HepG2 (cell line): ENCODE measurements around the gene MRPL43. TPM values are rescaled to one million over a fixed set of nuclear protein-coding genes. Genes with fewer than 3 reads are reported as not detected.

Experiments
- CCAR2 ChIP-seq: fragments of 200-400 bp; formaldehyde crosslinking; optimal IDR thresholded peaks from 2 replicates; pipeline ENCODE3; 2018; ENCODE audit warnings: low read depth, mild to moderate bottlenecking, low read length, moderate library complexity
- KLF12 ChIP-seq: sonication (generic); formaldehyde crosslinking; IDR thresholded peaks from 2 replicates; pipeline ENCODE4 v1.4.0; 2020; ENCODE audit warnings: missing genetic modification reagents, borderline replicate concordance
- RBAK ChIP-seq: sonication (generic); formaldehyde crosslinking; IDR thresholded peaks from 2 replicates; pipeline ENCODE4 v1.5.1; 2020; ENCODE audit warnings: mild to moderate bottlenecking, missing genetic modification reagents
- SRSF1 ChIP-seq: fragments of 200-400 bp; formaldehyde crosslinking; optimal IDR thresholded peaks from 2 replicates; pipeline ENCODE3; 2017; ENCODE audit warnings: mild to moderate bottlenecking, low read depth, low read length, moderate library complexity
- SRSF9 ChIP-seq: fragments of 200-400 bp; formaldehyde crosslinking; IDR thresholded peaks from 2 replicates; pipeline ENCODE4 v1.6.1; 2018; ENCODE audit warnings: borderline replicate concordance, mild to moderate bottlenecking, low read depth, low read length; ENCODE audit not compliant: insufficient read depth, poor library complexity, severe bottlenecking
- ZFAT ChIP-seq: sonication (generic); formaldehyde crosslinking; conservative IDR thresholded peaks from 2 replicates; pipeline ENCODE4 v1.8.1; 2023; ENCODE audit warnings: missing genetic modification reagents, inconsistent platforms
- ZFP37 ChIP-seq: sonication (generic); formaldehyde crosslinking; IDR thresholded peaks from 2 replicates; pipeline ENCODE4 v1.4.0; 2020; ENCODE audit warnings: missing genetic modification reagents, borderline replicate concordance
- ZNF44 ChIP-seq: sonication (generic); formaldehyde crosslinking; IDR thresholded peaks from 2 replicates; pipeline ENCODE4 v1.5.1; 2020; ENCODE audit warnings: mild to moderate bottlenecking, missing genetic modification reagents
- ZNF563 ChIP-seq: sonication (generic); formaldehyde crosslinking; IDR thresholded peaks from 2 replicates; pipeline ENCODE4 v1.8.0; 2022; ENCODE audit warnings: mild to moderate bottlenecking, moderate library complexity, missing genetic modification reagents
- polyA plus RNA-seq, 8 experiments: library from polyadenylated mRNA; depleted of rRNA in 3 of 8; stranded (reverse) in 7 of 8; unstranded in 1 of 8; fragments of >200 nt; fragmentation: Illumina TruSeq in 4 of 8; extraction: Trizol in 4 of 8; gene quantifications; 2 replicates each; pipeline versions ENCODE4 v1.2.1 to v1.2.3, GENCODE V29; 2011 to 2016; ENCODE audit warnings: low read depth in 4 of 8, missing spikeins in 1 of 8, mixed read lengths in 1 of 8; ENCODE audit not compliant: insufficient read depth in 1 of 8
- total RNA-seq, 5 experiments: library from RNA; depleted of rRNA; stranded (reverse); fragments of >200 nt; fragmentation: Illumina TruSeq; extraction: Trizol; gene quantifications; 2 replicates each; pipeline ENCODE4 v1.2.3, GENCODE V29; 2016; ENCODE audit warnings: low read depth in 1 of 5
- TF ChIP-seq, protein P1 (sequence below): sonication (generic); formaldehyde crosslinking; IDR thresholded peaks from 2 replicates; pipeline ENCODE4 v1.4.0; 2020; ENCODE audit warnings: missing genetic modification reagents, borderline replicate concordance

MRPL43 gene
- total and polyA plus RNA-seq, 2 of the 13 experiments (the other 11 are each of a cell fraction or from before 2014, with no cell fraction given) = 71.0 to 73.7 TPM

DNA sequence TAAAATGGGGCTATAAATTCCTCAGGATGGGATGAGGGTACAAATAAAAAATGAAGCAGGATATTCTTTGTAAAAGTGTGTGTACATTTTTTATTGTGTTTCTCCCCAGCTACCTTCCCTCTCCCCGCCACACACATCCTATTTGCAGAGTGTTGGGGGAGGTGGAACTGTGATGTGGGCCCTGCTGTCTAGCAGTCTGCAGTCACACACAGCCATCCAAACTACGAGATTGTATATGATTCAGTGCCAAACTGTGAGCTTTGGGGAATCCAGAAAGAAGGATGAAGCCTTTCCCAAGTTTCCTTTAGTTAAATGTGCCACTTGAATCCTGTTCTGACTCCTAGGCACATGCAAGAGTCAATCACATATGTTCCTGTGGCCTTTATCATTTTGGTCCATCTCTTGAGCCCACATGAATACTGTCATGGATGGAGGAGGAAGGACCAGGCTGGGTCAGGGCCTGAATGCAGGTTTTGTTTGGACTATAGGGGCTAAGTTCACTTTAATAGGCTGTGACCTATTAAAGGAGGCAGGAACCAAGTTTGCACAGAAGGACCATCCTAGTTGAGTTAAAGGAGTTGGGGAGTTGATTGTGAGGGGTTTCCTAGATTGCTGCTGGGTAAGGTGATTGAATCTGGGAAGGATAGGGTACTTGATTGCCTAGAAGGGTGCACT is 19.1 kb downstream of the MRPL43 start (continued):
- TF ChIP-seq, protein P1, sequence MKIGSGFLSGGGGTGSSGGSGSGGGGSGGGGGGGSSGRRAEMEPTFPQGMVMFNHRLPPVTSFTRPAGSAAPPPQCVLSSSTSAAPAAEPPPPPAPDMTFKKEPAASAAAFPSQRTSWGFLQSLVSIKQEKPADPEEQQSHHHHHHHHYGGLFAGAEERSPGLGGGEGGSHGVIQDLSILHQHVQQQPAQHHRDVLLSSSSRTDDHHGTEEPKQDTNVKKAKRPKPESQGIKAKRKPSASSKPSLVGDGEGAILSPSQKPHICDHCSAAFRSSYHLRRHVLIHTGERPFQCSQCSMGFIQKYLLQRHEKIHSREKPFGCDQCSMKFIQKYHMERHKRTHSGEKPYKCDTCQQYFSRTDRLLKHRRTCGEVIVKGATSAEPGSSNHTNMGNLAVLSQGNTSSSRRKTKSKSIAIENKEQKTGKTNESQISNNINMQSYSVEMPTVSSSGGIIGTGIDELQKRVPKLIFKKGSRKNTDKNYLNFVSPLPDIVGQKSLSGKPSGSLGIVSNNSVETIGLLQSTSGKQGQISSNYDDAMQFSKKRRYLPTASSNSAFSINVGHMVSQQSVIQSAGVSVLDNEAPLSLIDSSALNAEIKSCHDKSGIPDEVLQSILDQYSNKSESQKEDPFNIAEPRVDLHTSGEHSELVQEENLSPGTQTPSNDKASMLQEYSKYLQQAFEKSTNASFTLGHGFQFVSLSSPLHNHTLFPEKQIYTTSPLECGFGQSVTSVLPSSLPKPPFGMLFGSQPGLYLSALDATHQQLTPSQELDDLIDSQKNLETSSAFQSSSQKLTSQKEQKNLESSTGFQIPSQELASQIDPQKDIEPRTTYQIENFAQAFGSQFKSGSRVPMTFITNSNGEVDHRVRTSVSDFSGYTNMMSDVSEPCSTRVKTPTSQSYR (CRISPR knock-in tag) = no peak
- TF ChIP-seq ZNF44 (CRISPR knock-in tag) (no peak), CCAR2 (peak; percentile 40), SRSF9 (no peak), ZFP37 (CRISPR knock-in tag) (no peak), RBAK (CRISPR knock-in tag) (0 out of 2 replicates have a peak, but pooled peaks have one; percentile 15), ZNF563 (no peak), SRSF1 (no peak), KLF12 (no peak), ZFAT (CRISPR knock-in tag) (no peak)
